Measurements from ENCODE around the gene CHEK2.
"Not testable (repeated sequence)": the region's sequence is repeated elsewhere in the genome, so short reads cannot be mapped to it uniquely, and the experiment has no call there.

The CHEK2 gene

GRCh38 chr22:28742562-28742962 lies 942 bp upstream of the CHEK2 start:
- no peak for DNase-seq (ENCODE audit: insufficient read length, low spot score)
- TF ChIP-seq POLR2AphosphoS5 (IDR thresholded peaks at IDR 0.05; ENCODE audit: low read depth, low read length) (no peak), TAF1 (IDR thresholded peaks at IDR 0.05; ENCODE audit: low read depth, low read length) (no peak; the same call in 1 of the 2 replicates), PAX5 (IDR thresholded peaks at IDR 0.05; ENCODE audit: insufficient read depth, low read length, severe bottlenecking) (no peak), POLR2A (IDR thresholded peaks at IDR 0.05; ENCODE audit: low read depth, low read length) (no peak)
- no peak for FAIRE-seq

- DNase-seq (ENCODE audit: insufficient read length, low spot score) (no peak), FAIRE-seq (peak; percentile 5)
- TF ChIP-seq POLR2AphosphoS5 (IDR thresholded peaks at IDR 0.05; ENCODE audit: low read depth, low read length) (no peak), PAX5 (IDR thresholded peaks at IDR 0.05; ENCODE audit: insufficient read depth, low read length, severe bottlenecking) (no peak), POU2F2 (IDR thresholded peaks at IDR 0.05; ENCODE audit: low read depth, low read length) (no peak), POLR2A (IDR thresholded peaks at IDR 0.05; ENCODE audit: low read depth, low read length) (no peak), TAF1 (IDR thresholded peaks at IDR 0.05; ENCODE audit: low read depth, low read length) (no peak), SPI1 (IDR thresholded peaks at IDR 0.05; ENCODE audit: low read depth, low read length) (peak; percentile 74)
Observed at GRCh38 chr22:28741200-28741784, 328 bp downstream of the CHEK2 start.

GRCh38 chr22:28738876-28739275 lies 2.7 kb downstream of the CHEK2 start:
- FAIRE-seq; DNase-seq (ENCODE audit: insufficient read length, low spot score): not testable (repeated sequence)

GRCh38 chr22:28737701-28738100 lies 3.9 kb downstream of the CHEK2 start:
- DNase-seq (ENCODE audit: insufficient read length, low spot score) = no peak
- TF ChIP-seq POU2F2 (IDR thresholded peaks at IDR 0.05; ENCODE audit: low read depth, low read length) (no peak), TAF1 (IDR thresholded peaks at IDR 0.05; ENCODE audit: low read depth, low read length) (no peak), POLR2AphosphoS5 (IDR thresholded peaks at IDR 0.05; ENCODE audit: low read depth, low read length) (no peak), POLR2A (IDR thresholded peaks at IDR 0.05; ENCODE audit: low read depth, low read length) (no peak), SPI1 (IDR thresholded peaks at IDR 0.05; ENCODE audit: low read depth, low read length) (no peak), PAX5 (IDR thresholded peaks at IDR 0.05; ENCODE audit: insufficient read depth, low read length, severe bottlenecking) (no peak)
- FAIRE-seq = no peak

DNA sequence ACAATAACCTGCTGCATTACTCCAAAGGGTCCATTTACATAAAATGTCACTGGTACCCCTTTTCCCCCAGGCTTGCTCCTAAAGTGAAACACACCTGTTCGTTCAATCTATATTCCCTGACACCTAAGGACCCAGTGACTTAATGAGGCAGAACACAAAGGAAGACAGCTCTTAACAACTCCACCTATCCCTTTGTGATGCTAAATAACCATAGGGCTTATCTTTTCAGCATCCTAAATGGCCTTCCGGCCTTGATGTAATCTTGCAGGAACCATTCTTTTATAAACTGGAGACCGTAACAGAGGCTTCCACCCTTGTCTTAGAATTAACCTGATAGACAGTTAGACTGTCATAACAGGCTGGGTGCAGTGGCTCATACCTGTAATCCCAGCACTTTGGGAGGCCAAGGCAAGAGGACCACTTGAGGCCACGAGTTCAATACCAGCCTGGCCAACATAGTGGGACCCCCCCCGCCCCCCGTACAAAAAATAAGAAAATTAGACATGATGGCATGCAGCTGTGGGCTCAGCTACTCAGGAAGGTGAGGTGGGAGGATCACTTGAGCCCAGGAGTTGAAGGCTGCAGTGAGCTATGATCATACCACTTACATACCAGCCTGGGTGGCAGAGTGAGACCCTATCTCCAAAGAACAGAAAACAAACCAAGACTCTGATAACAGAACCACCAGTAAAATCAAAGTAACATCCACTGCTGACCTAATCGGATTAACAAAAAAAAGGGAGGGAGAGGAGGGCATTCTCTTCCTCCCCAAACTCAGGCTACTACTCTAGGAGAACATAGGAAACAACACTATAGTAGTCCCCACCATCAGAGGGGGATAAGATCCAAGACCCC lies 5.1 kb downstream of the CHEK2 start:
- FAIRE-seq (no peak), DNase-seq (ENCODE audit: insufficient read length, low spot score) (no peak)
- TF ChIP-seq TAF1 (IDR thresholded peaks at IDR 0.05; ENCODE audit: low read depth, low read length) (no peak), POU2F2 (IDR thresholded peaks at IDR 0.05; ENCODE audit: low read depth, low read length) (no peak), POLR2A (IDR thresholded peaks at IDR 0.05; ENCODE audit: low read depth, low read length) (no peak), SPI1 (IDR thresholded peaks at IDR 0.05; ENCODE audit: low read depth, low read length) (no peak), POLR2AphosphoS5 (IDR thresholded peaks at IDR 0.05; ENCODE audit: low read depth, low read length) (no peak), PAX5 (IDR thresholded peaks at IDR 0.05; ENCODE audit: insufficient read depth, low read length, severe bottlenecking) (no peak)

DNA sequence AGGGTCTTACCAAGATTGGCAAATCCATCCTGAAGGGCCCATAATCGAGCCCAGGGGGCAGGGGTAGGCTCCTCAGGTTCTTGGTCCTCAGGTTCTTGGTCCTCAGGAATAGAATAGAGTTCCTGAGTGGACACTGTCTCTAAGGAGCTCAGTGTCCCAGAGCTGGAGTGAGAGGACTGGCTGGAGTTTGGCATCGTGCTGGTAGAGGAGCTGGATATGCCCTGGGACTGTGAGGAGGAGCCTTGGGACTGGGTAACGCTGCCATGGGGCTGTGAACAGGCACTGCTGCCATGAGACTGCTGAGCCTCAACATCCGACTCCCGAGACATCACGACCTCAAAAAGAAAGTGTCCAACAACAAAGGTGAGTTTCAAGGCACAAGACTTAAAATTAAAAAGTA lies 7.2 kb downstream of the CHEK2 start:
- no peak for FAIRE-seq
- TF ChIP-seq POLR2AphosphoS5 (IDR thresholded peaks at IDR 0.05; ENCODE audit: low read depth, low read length) (no peak), TAF1 (IDR thresholded peaks at IDR 0.05; ENCODE audit: low read depth, low read length) (no peak), PAX5 (IDR thresholded peaks at IDR 0.05; ENCODE audit: insufficient read depth, low read length, severe bottlenecking) (no peak), POU2F2 (IDR thresholded peaks at IDR 0.05; ENCODE audit: low read depth, low read length) (no peak)

DNA sequence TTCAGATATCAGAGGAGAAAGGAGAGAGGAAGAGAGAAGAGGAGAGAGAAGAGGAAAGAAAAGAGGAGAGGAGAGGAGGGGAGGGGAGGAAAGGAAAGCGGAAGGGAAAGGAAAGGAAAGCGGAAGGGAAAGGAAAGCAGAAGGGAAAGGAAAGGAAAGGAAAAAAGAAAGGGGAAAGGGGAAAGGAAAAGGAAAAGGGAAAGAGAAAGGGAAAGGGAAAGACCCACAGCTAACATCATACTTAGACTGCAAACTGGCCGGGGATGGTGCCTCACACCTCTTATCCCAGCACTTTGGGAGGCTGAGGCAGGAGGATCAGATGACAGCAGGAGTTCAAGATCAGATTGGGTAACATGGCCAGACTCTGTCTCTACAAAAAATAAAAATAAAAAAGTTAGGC lies 11.4 kb downstream of the CHEK2 start:
- DNase-seq (ENCODE audit: insufficient read length, low spot score) (no peak), FAIRE-seq (no peak)
- no peak for TF ChIP-seq TAF1 (IDR thresholded peaks at IDR 0.05; ENCODE audit: low read depth, low read length)
- TF ChIP-seq POLR2A (IDR thresholded peaks at IDR 0.05; ENCODE audit: low read depth, low read length) = no peak
- no peak for TF ChIP-seq POLR2AphosphoS5 (IDR thresholded peaks at IDR 0.05; ENCODE audit: low read depth, low read length)

More for the DNA sequence above, 7.2 kb downstream of the CHEK2 start:
- no peak for DNase-seq (ENCODE audit: insufficient read length, low spot score)

GRCh38 chr22:28728621-28729313 lies 12.9 kb downstream of the CHEK2 start:
- FAIRE-seq (no peak), DNase-seq (ENCODE audit: insufficient read length, low spot score) (no peak)
- TF ChIP-seq SPI1 (IDR thresholded peaks at IDR 0.05; ENCODE audit: low read depth, low read length) = no peak
- no peak for TF ChIP-seq TAF1 (IDR thresholded peaks at IDR 0.05; ENCODE audit: low read depth, low read length)
- TF ChIP-seq POLR2AphosphoS5 (IDR thresholded peaks at IDR 0.05; ENCODE audit: low read depth, low read length) = no peak
- TF ChIP-seq POU2F2 (IDR thresholded peaks at IDR 0.05; ENCODE audit: low read depth, low read length) = no peak

DNA sequence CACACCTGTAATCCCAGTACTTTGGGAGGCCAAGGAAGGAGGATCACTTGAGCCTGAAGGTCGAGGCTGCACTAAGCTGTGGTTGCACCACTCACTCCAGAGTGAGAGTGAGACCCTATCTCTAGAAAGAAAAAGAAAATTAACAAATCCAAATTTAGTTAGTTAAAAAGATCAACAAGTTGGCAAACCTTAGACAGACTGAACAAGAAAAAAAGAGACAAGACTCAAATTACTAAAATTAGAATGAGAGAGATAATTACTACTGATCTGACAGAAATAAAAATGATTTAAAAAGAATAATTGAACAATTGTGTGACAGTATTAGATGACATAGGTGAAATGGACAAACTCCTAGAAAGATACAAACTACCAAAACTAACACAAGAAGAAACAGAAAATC lies 13.6 kb downstream of the CHEK2 start:
- TF ChIP-seq SPI1 (IDR thresholded peaks at IDR 0.05; ENCODE audit: low read depth, low read length) = no peak
- no peak for TF ChIP-seq PAX5 (IDR thresholded peaks at IDR 0.05; ENCODE audit: insufficient read depth, low read length, severe bottlenecking)
- TF ChIP-seq POU2F2 (IDR thresholded peaks at IDR 0.05; ENCODE audit: low read depth, low read length) = no peak
- no peak for TF ChIP-seq TAF1 (IDR thresholded peaks at IDR 0.05; ENCODE audit: low read depth, low read length)
- TF ChIP-seq POLR2A (IDR thresholded peaks at IDR 0.05; ENCODE audit: low read depth, low read length) = no peak
- no peak for TF ChIP-seq POLR2AphosphoS5 (IDR thresholded peaks at IDR 0.05; ENCODE audit: low read depth, low read length)
- FAIRE-seq (no peak), DNase-seq (ENCODE audit: insufficient read length, low spot score) (no peak)

DNA sequence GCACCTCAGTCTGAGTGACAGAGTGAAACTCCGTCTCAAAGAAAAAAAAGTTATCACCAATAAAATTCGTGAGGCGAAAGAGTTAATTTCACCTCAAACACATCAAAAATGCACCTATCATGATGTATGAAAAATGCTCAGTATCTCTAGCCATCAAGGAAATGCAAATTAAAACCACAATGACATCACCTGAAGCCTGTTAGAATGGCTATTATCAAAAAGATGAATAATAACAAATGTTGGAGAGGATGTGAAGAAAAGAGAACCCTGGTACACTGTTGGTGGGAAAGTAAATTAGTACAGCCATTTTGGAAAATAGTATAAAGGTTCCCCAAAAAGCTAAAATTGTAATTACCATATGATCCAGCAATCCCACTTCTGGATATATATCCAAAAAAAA lies 23.6 kb downstream of the CHEK2 start:
- TF ChIP-seq POU2F2 (IDR thresholded peaks at IDR 0.05; ENCODE audit: low read depth, low read length) (no peak), PAX5 (IDR thresholded peaks at IDR 0.05; ENCODE audit: insufficient read depth, low read length, severe bottlenecking) (no peak), POLR2A (IDR thresholded peaks at IDR 0.05; ENCODE audit: low read depth, low read length) (no peak), TAF1 (IDR thresholded peaks at IDR 0.05; ENCODE audit: low read depth, low read length) (no peak), POLR2AphosphoS5 (IDR thresholded peaks at IDR 0.05; ENCODE audit: low read depth, low read length) (no peak), SPI1 (IDR thresholded peaks at IDR 0.05; ENCODE audit: low read depth, low read length) (no peak)
- FAIRE-seq (no peak), DNase-seq (ENCODE audit: insufficient read length, low spot score) (no peak)

Measured in GM12891 (cell line).